ENCODE measurements around the gene SPG21. TPM values are rescaled to one million over a fixed set of nuclear protein-coding genes. Genes with fewer than 3 reads are reported as not detected.

SPG21 gene
- total RNA-seq, 1 experiment from 2014 or later = 66.6 TPM

- H2BK12ac ChIP-seq (ENCODE audit: insufficient read length, low read depth, low read length) = no peak overlapping the region
- H3K36me3 Mint-ChIP-seq (ENCODE audit: insufficient read depth in 1 of 3, low read depth in 3 of 3) = peaks cover 28 to 77% (median 70%) of the 10 kb centered on the region in 3 experiments
Measured at GRCh38 chr15:64959128-64959527, 30.6 kb downstream of the SPG21 start.

More at GRCh38 chr15:64959128-64959527, 30.6 kb downstream of the SPG21 start:
- H3K9me3 Mint-ChIP-seq = peaks cover 11 to 12% of the 10 kb centered on the region in 2 experiments
- Histone ChIP-seq H3K4me1 (ENCODE audit: insufficient read depth, low read length) (no peaks in the 10 kb centered on the region), H3K79me2 (ENCODE audit: insufficient read depth, low read length) (no peaks in the 10 kb centered on the region), H3K79me1 (ENCODE audit: insufficient read depth, low read depth, low read length, poor library complexity, severe bottlenecking) (no peaks in the 10 kb centered on the region), H2AK5ac (ENCODE audit: insufficient read length, low read length) (no peak overlapping the region), H4K91ac (ENCODE audit: insufficient read length, low read depth, low read length) (no peak overlapping the region), H3K23ac (ENCODE audit: insufficient read length, low read depth, low read length) (no peak overlapping the region), H3K56ac (ENCODE audit: insufficient read length, low read depth, low read length) (no peak overlapping the region), H4K20me1 (ENCODE audit: control insufficient read depth, insufficient read depth, insufficient read length) (no peaks in the 10 kb centered on the region), H2BK20ac (ENCODE audit: low read depth, low read length, poor library complexity, severe bottlenecking) (no peak overlapping the region), H3K23me2 (ENCODE audit: insufficient read length, low read depth, low read length, poor library complexity, severe bottlenecking) (no peaks in the 10 kb centered on the region), H3K9me3 (ENCODE audit: control insufficient read depth, low read depth, low read length) (no peaks in the 10 kb centered on the region), H3T11ph (ENCODE audit: low read length) (no peak overlapping the region), H3K18ac (ENCODE audit: insufficient read length, low read depth, low read length) (no peak overlapping the region), H4K5ac (ENCODE audit: insufficient read length, low read depth, low read length) (no peak overlapping the region), H3K27ac (ENCODE audit: insufficient read length, low read depth, low read length) (no peak overlapping the region), H3K9ac (ENCODE audit: extremely low read depth, insufficient read length, low read length) (no peak overlapping the region), H2BK15ac (ENCODE audit: low read depth, low read length) (no peak overlapping the region), H3K14ac (ENCODE audit: insufficient read depth, low read length) (no peak overlapping the region), H3K27me3 (ENCODE audit: insufficient read depth, low read length) (no peaks in the 10 kb centered on the region), H2BK120ac (ENCODE audit: low read depth, low read length, poor library complexity, severe bottlenecking) (no peak overlapping the region), H3K4ac (ENCODE audit: low read depth, low read length) (no peak overlapping the region), H3K4me2 (ENCODE audit: insufficient read depth, insufficient read length, low read length) (no peak overlapping the region), H4K8ac (replicated peaks; ENCODE audit: insufficient read length, low read depth, low read length) (no peak overlapping the region), H2BK5ac (ENCODE audit: insufficient read length, low read length) (no peak overlapping the region), H2AFZ (ENCODE audit: low read length) (no peak overlapping the region)
- TF ChIP-seq CTCF (conservative IDR thresholded peaks at IDR 0.05) = no peak
- no peaks in the 10 kb centered on the region for H3K4me1 Mint-ChIP-seq
- DNase-seq = no peak
- no peak overlapping the region for H3K4me3 Mint-ChIP-seq
- H3K27me3 Mint-ChIP-seq (ENCODE audit: low read depth) = no peaks in the 10 kb centered on the region; the same call in 1 of the 2 replicates
- no peak overlapping the region; a peak in 3 of 7 replicates for H3K27ac Mint-ChIP-seq
- no CpG with 5 or more reads among the region's 9 CpGs for WGBS (ENCODE audit: extremely low coverage, insufficient read length, low lambda C conversion rate)
